ENCODE results near the gene NIN. TPM values are rescaled to one million over a fixed set of nuclear protein-coding genes. Genes with fewer than 3 reads are reported as not detected.
"Not testable (repeated sequence)": the region's sequence is repeated elsewhere in the genome, so short reads cannot be mapped to it uniquely, and the experiment has no call there.

NIN gene
- total and polyA plus RNA-seq, 7 donors = 7.3 to 47.7 (median 24.3) TPM

- Histone ChIP-seq H3K9me3 (no peaks in the 10 kb centered on the region), H3K27me3 (ENCODE audit: insufficient read depth in 3 of 3, low read length in 2 of 3) (no peaks in the 10 kb centered on the region), H3K27ac (no peak overlapping the region), H3K36me3 (ENCODE audit: insufficient read depth in 1 of 2, low read depth in 1 of 2) (no peaks in the 10 kb centered on the region), H3K4me3 (no peak overlapping the region), H3K4me1 (peaks cover 25% of the 10 kb centered on the region)
- DNase-seq (no peak), ATAC-seq (peak in 2 of 4 donors; percentile 16 to 42)
- intact Hi-C loops (cut with DNase I) = no loop called here
- WGBS, 3 donors = 31 to 45% (median 35%) methylated on average over 6 of the region's 6 CpGs
- no peak for TF ChIP-seq CTCF (IDR thresholded peaks at IDR 0.05)
These were observed 14.4 kb downstream of the NIN start for GRCh38 chr14:50816395-50817047.

GRCh38 chr14:50815526-50815925, 15.4 kb downstream of the NIN start:
- H3K27me3 ChIP-seq (ENCODE audit: insufficient read depth in 3 of 3, low read length in 2 of 3); H3K4me3 ChIP-seq; H3K9me3 ChIP-seq; intact Hi-C loops (cut with DNase I); H3K36me3 ChIP-seq (ENCODE audit: insufficient read depth in 1 of 2, low read depth in 1 of 2); DNase-seq; H3K27ac ChIP-seq; ATAC-seq: not testable (repeated sequence)
- H3K4me1 ChIP-seq = peaks cover 17% of the 10 kb centered on the region
- WGBS, 3 donors = 98% methylated on average over 5 of the region's 5 CpGs

- ATAC-seq; H3K4me3 ChIP-seq; H3K9me3 ChIP-seq; DNase-seq; H3K27me3 ChIP-seq (ENCODE audit: insufficient read depth in 3 of 3, low read length in 2 of 3); intact Hi-C loops (cut with DNase I); H3K36me3 ChIP-seq (ENCODE audit: insufficient read depth in 1 of 2, low read depth in 1 of 2); H3K27ac ChIP-seq: not testable (repeated sequence)
- peaks cover 15% of the 10 kb centered on the region for H3K4me1 ChIP-seq
- 37 to 100% (median 100%) methylated on average over 1 of the region's 1 CpG for WGBS, 3 donors
These were observed 15.9 kb downstream of the NIN start for GRCh38 chr14:50815058-50815457.

- 79 to 97% (median 94%) methylated on average over 3 of the region's 3 CpGs for WGBS, 3 donors
- no peak for DNase-seq
- Histone ChIP-seq H3K27ac (no peak overlapping the region), H3K27me3 (ENCODE audit: insufficient read depth in 3 of 3, low read length in 2 of 3) (no peaks in the 10 kb centered on the region), H3K36me3 (ENCODE audit: insufficient read depth in 1 of 2, low read depth in 1 of 2) (no peaks in the 10 kb centered on the region), H3K9me3 (no peaks in the 10 kb centered on the region), H3K4me1 (peaks cover 22% of the 10 kb centered on the region), H3K4me3 (no peak overlapping the region)
- intact Hi-C loops (cut with DNase I) = no loop called here
- ATAC-seq = no peak
- TF ChIP-seq CTCF (IDR thresholded peaks at IDR 0.05) = no peak
These were observed 16.8 kb downstream of the NIN start for GRCh38 chr14:50814161-50814560.

GRCh38 chr14:50813544-50813863, 17.5 kb downstream of the NIN start:
- no peak for DNase-seq
- no peak for TF ChIP-seq CTCF (IDR thresholded peaks at IDR 0.05)
- WGBS, 3 donors = 50 to 67% (median 50%) methylated on average over 2 of the region's 2 CpGs
- H3K27ac ChIP-seq = no peak overlapping the region
- intact Hi-C loops (cut with DNase I) = no loop called here
- peaks cover 22% of the 10 kb centered on the region for H3K4me1 ChIP-seq
- no peaks in the 10 kb centered on the region for H3K9me3 ChIP-seq
- H3K4me3 ChIP-seq = no peak overlapping the region
- no peaks in the 10 kb centered on the region for H3K36me3 ChIP-seq (ENCODE audit: insufficient read depth in 1 of 2, low read depth in 1 of 2)
- H3K27me3 ChIP-seq (ENCODE audit: insufficient read depth in 3 of 3, low read length in 2 of 3) = no peaks in the 10 kb centered on the region
- no peak for ATAC-seq

All from psoas muscle (tissue), 8 donors.